GM12878 (cell line): ENCODE results near the gene FLYWCH2. TPM values are rescaled to one million over a fixed set of nuclear protein-coding genes. Genes with fewer than 3 reads are reported as not detected.

Experiments
- ATAC-seq: fragments of 200-7000 bp; cut with Tn5 transposase; 3 replicates; pipeline ENCODE4 v1.9.1; 2020; ENCODE audit warnings: mild to moderate bottlenecking, moderate library complexity
- BruUV-seq: library from RNA; stranded (reverse); fragments of 400-500 nt; replicated peaks from 2 replicates; lab custom pipeline; 2021; lab: Mats Ljungman, UMichigan
- CTCF ChIA-PET: fragments of 300-600 bp; sonication (Branson Sonifier 250); formaldehyde crosslinking; extraction: SDS; loops from one replicate; lab custom pipeline; 2021; ENCODE audit warnings: inconsistent platforms; lab: Yijun Ruan, JAX
- POLR2A ChIA-PET: fragments of 350-600 bp; formaldehyde crosslinking; extraction: SDS; loops from one replicate; lab custom pipeline; 2021; ENCODE audit warnings: inconsistent platforms; lab: Charles Lee
- RAD21 ChIA-PET: fragments of 300-600 bp; sonication (Branson Sonifier 250); formaldehyde crosslinking; loops from one replicate; lab custom pipeline; 2023; ENCODE audit warnings: antibody characterized with exemption; ENCODE audit not compliant: unreplicated experiment; lab: Charles Lee
- SMC1A ChIA-PET: fragments of 300-600 bp; sonication (Branson Sonifier 250); formaldehyde crosslinking; loops from one replicate; lab custom pipeline; 2023; ENCODE audit not compliant: unreplicated experiment, uncharacterized antibody; lab: Charles Lee
- DNase-seq: peaks from one replicate; pipeline ENCODE4 v3.0.0-alpha.2; 2011; ENCODE audit warnings: low read depth, low spot score
- FAIRE-seq: peaks from 3 replicates; lab custom pipeline; 2011; peaks lifted over from hg19 to GRCh38; lab: Jason Lieb, UNC
- H2AFZ ChIP-seq: 2 replicates; pipeline ENCODE4 v1.6.0; 2011; ENCODE audit warnings: low read depth, low read length, control low read depth; ENCODE audit not compliant: control insufficient read depth
- H3K27ac ChIP-seq: 2 replicates; pipeline ENCODE4 v1.5.1; 2011; ENCODE audit warnings: control low read depth; ENCODE audit not compliant: control insufficient read depth, insufficient read depth
- H3K27me3 ChIP-seq, 2 experiments: replicated peaks in 1 of 2; 2 replicates each; pipeline versions ENCODE4 v1.6.0 to v1.6.1; 2011; ENCODE audit warnings: low read length in 1 of 2; ENCODE audit not compliant: control insufficient read depth in 2 of 2, insufficient read depth in 2 of 2
- H3K36me3 ChIP-seq, 2 experiments: 2 replicates each; pipeline ENCODE4 v1.5.1; 2011; ENCODE audit warnings: low read length in 1 of 2; ENCODE audit not compliant: control insufficient read depth in 2 of 2, insufficient read depth in 2 of 2
- H3K4me1 ChIP-seq: 2 replicates; pipeline ENCODE4 v1.6.1; 2011; ENCODE audit warnings: mild to moderate bottlenecking, low read length, moderate library complexity, mixed read lengths; ENCODE audit not compliant: control insufficient read depth, insufficient read depth
- H3K4me2 ChIP-seq: 2 replicates; pipeline ENCODE4 v1.6.0; 2011; ENCODE audit warnings: control low read depth; ENCODE audit not compliant: control insufficient read depth, insufficient read depth
- H3K4me3 ChIP-seq: fragments of 200-600 bp; sonication (generic); 2 replicates; pipeline ENCODE4 v1.5.1; 2016
- H3K79me2 ChIP-seq: 2 replicates; pipeline ENCODE4 v1.6.0; 2011; ENCODE audit warnings: low read length; ENCODE audit not compliant: control insufficient read depth, insufficient read depth
- H3K9ac ChIP-seq: 2 replicates; pipeline ENCODE4 v1.8.0; 2011; ENCODE audit warnings: low read length, control low read depth, mixed read lengths; ENCODE audit not compliant: control insufficient read depth, insufficient read depth
- H3K9me3 ChIP-seq: replicated peaks from 3 replicates; pipeline ENCODE4 v1.5.1; 2011; ENCODE audit warnings: mild to moderate bottlenecking, low read length; ENCODE audit not compliant: control insufficient read depth, insufficient read depth
- H4K20me1 ChIP-seq: 2 replicates; pipeline ENCODE4 v1.6.0; 2011; ENCODE audit not compliant: control insufficient read depth, insufficient read depth
- ASH2L ChIP-seq: fragments of 300-600, 200-600 bp; sonication (generic); IDR thresholded peaks from 2 replicates; pipeline ENCODE4 v1.6.1; 2017; ENCODE audit warnings: low read depth, mild to moderate bottlenecking, borderline replicate concordance
- ATF3 ChIP-seq: IDR thresholded peaks from 2 replicates; pipeline ENCODE4 v1.6.1; 2011; ENCODE audit warnings: low read depth, mild to moderate bottlenecking, low read length, moderate library complexity, borderline replicate concordance; ENCODE audit errors: extremely low read depth
- BRCA1 ChIP-seq: IDR thresholded peaks from 2 replicates; pipeline ENCODE4 v1.6.1; 2011; ENCODE audit warnings: low read depth, low read length, improper control_type of control experiment
- DPF2 ChIP-seq: fragments of 450-650 bp; IDR thresholded peaks from 2 replicates; pipeline ENCODE4 v1.6.1; 2017; ENCODE audit warnings: mild to moderate bottlenecking
- EP300 ChIP-seq, 2 experiments: fragments of 150-350 bp in 1 of 2; IDR thresholded peaks; 2 replicates each; pipeline ENCODE4 v1.6.1; 2011 to 2012; ENCODE audit warnings: low read depth in 2 of 2, low read length in 2 of 2, borderline replicate concordance in 1 of 2, improper control_type of control experiment in 1 of 2, inconsistent platforms in 1 of 2; ENCODE audit not compliant: control insufficient read depth in 1 of 2
- ETV6 ChIP-seq, 2 experiments: fragments of 450-650 bp in 1 of 2; IDR thresholded peaks in 1 of 2; conservative IDR thresholded peaks in 1 of 2; 2 replicates each; pipeline ENCODE4 v1.6.1; 2014; ENCODE audit warnings: antibody characterized with exemption in 1 of 2, borderline replicate concordance in 1 of 2, low read depth in 1 of 2, mild to moderate bottlenecking in 1 of 2, moderate library complexity in 1 of 2
- GABPA ChIP-seq: IDR thresholded peaks from 2 replicates; pipeline ENCODE4 v1.6.1; 2014; ENCODE audit warnings: antibody characterized with exemption, low read depth, mild to moderate bottlenecking, inconsistent platforms
- HCFC1 ChIP-seq: fragments of 150-350 bp; IDR thresholded peaks from 2 replicates; pipeline ENCODE4 v1.6.1; 2014; ENCODE audit warnings: low read length
- MTA2 ChIP-seq: fragments of 450-650 bp; IDR thresholded peaks from 2 replicates; pipeline ENCODE4 v1.6.1; 2016; ENCODE audit warnings: low read depth, mild to moderate bottlenecking, moderate library complexity
- NRF1 ChIP-seq: conservative IDR thresholded peaks from 2 replicates; pipeline ENCODE4 v1.6.1; 2011; ENCODE audit warnings: mild to moderate bottlenecking, low read depth, low read length, improper control_type of control experiment
- POLR2AphosphoS2 ChIP-seq: IDR thresholded peaks from 2 replicates; pipeline ENCODE4 v1.6.1; 2011; ENCODE audit warnings: low read depth, mild to moderate bottlenecking, low read length, improper control_type of control experiment, moderate library complexity
- RAD51 ChIP-seq: fragments of 450-650 bp; IDR thresholded peaks from 2 replicates; pipeline ENCODE4 v1.6.1; 2016; ENCODE audit warnings: moderate library complexity, mild to moderate bottlenecking, inconsistent platforms
- RUNX3 ChIP-seq: IDR thresholded peaks from 2 replicates; pipeline ENCODE4 v1.6.1; 2012; ENCODE audit warnings: low read length, inconsistent platforms
- SP1 ChIP-seq: IDR thresholded peaks from one replicate; pipeline ENCODE4 v1.6.1; 2011; ENCODE audit warnings: low read depth, low read length
- STAT3 ChIP-seq: IDR thresholded peaks from 2 replicates; pipeline ENCODE4 v1.6.1; 2011; ENCODE audit warnings: low read depth, low read length, improper control_type of control experiment
- TBL1XR1 ChIP-seq: IDR thresholded peaks from 2 replicates; pipeline ENCODE4 v1.6.1; 2012; ENCODE audit warnings: low read depth, low read length, improper control_type of control experiment
- WRNIP1 ChIP-seq: IDR thresholded peaks from 2 replicates; pipeline ENCODE4 v1.6.1; 2011; ENCODE audit warnings: low read depth, low read length, improper control_type of control experiment, borderline replicate concordance
- WGBS: methylation state at CpG from one replicate; pipeline ENCODE4 v1.1.6; 2016; ENCODE audit warnings: low lambda C conversion rate; ENCODE audit not compliant: insufficient replicate concordance, insufficient coverage; ENCODE audit errors: missing lambda C conversion rate; 5-methylcytosine and 5-hydroxymethylcytosine counted together
- in situ Hi-C: fragments of 300-500 bp; cut with MboI; formaldehyde crosslinking; loops from 9 replicates; pipeline ENCODE4 v1.14.3; 2018; ENCODE audit warnings: mixed read lengths
- intact Hi-C: fragments of 100-400 bp; cut with micrococcal nuclease; formaldehyde crosslinking; loops from one replicate; pipeline ENCODE4 v1.14.2; 2022; ENCODE audit not compliant: unreplicated experiment
- polyA plus RNA-seq, 11 experiments: library from polyadenylated mRNA; depleted of rRNA in 4 of 11; unstranded in 6 of 11; stranded (reverse) in 5 of 11; fragments of >200 nt; fragmentation: Nextera tagmentation in 4 of 11; fragmentation: Illumina TruSeq in 1 of 11; extraction: Ambion mirVana in 4 of 11; extraction: Trizol in 1 of 11; gene quantifications; 1 replicate in 1 of 11; 2 replicates in 10 of 11; pipeline versions ENCODE4 v1.2.1 to v1.2.3, GENCODE V29; 2011 to 2016; ENCODE audit warnings: inconsistent platforms in 2 of 11, missing spikeins in 2 of 11, low read depth in 1 of 11
- total RNA-seq, 4 experiments: library from RNA; depleted of rRNA in 3 of 4; stranded (reverse); fragments of >200 nt in 3 of 4; fragmentation: Illumina TruSeq in 1 of 4; extraction: Trizol in 1 of 4; gene quantifications; 2 replicates each; pipeline versions ENCODE4 v1.2.1 to v1.2.3, GENCODE V29; 2013 to 2021
- TF ChIP-seq, protein P1 (sequence below): fragments of 450-650 bp; IDR thresholded peaks from 2 replicates; pipeline ENCODE4 v1.6.1; 2017; ENCODE audit warnings: mild to moderate bottlenecking, low read depth, inconsistent platforms; ENCODE audit not compliant: poor library complexity, severe bottlenecking

FLYWCH2 gene
- total and polyA plus RNA-seq, 10 of the 15 experiments (the other 5 are each of a cell fraction or from before 2014, with no cell fraction given) = 0.27 to 43.1 (median 17.7) TPM

DNA sequence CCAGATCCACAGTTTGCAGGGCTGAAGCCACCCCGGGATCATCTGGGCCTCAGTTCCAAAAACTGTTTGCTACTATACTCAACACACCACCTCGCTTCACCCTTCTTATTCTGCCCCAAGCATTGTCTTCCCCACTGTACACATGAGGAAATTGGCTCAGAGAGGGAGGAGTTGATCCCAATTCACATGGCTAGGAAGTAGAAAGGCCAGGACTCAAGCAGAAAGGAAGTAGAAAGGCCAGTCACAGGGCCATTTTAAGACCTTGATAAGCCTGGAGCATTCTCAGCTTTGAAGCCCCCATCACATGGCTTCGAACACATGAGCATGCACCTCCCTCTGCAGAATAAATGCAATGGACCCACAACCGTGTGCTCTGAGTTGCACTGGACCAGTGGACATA is 17.4 kb upstream of the FLYWCH2 start:
- Histone ChIP-seq H3K79me2 (no peaks in the 10 kb centered on the region), H3K36me3 (no peaks in the 10 kb centered on the region), H4K20me1 (no peaks in the 10 kb centered on the region), H3K4me1 (peaks cover 4% of the 10 kb centered on the region), H3K9ac (no peak overlapping the region), H2AFZ (no peak overlapping the region), H3K9me3 (no peaks in the 10 kb centered on the region), H3K4me3 (no peak overlapping the region), H3K27ac (no peak overlapping the region), H3K27me3 (no peaks in the 10 kb centered on the region; a peak in 1 of 4 replicates), H3K4me2 (no peak overlapping the region)
- CTCF ChIA-PET = interaction anchor here (1.5 kb wide), 1 partner anchor 26 kb away, joined by 3 read pairs; no protein-coding TSS in a partner anchor
- ATAC-seq (no peak), DNase-seq (no peak), FAIRE-seq (no peak)
- POLR2A ChIA-PET = interaction anchor here (0.9 kb wide), 1 partner anchor 17 kb away, joined by 3 read pairs; the partner anchor contains the start of gene FLYWCH2
- SMC1A ChIA-PET = interaction anchor here (1.0 kb wide), 1 partner anchor 9 kb away, joined by 3 read pairs; no protein-coding TSS in a partner anchor
- no TSS peak for BruUV-seq
- TF ChIP-seq ATF3 (no peak), GABPA (no peak), NRF1 (no peak), EP300 (IDR thresholded peaks at IDR 0.05; ENCODE audit: borderline replicate concordance in 1 of 2, control insufficient read depth in 1 of 2, low read depth in 2 of 2, low read length in 2 of 2) (no peak), BRCA1 (no peak), ETV6 (conservative IDR thresholded peaks at IDR 0.05 in 1 of 2, IDR thresholded peaks at IDR 0.05 in 1 of 2; ENCODE audit: borderline replicate concordance in 1 of 2, low read depth in 1 of 2) (no peak), SP1 (no peak), MTA2 (no peak), HCFC1 (no peak), RAD51 (no peak), TBL1XR1 (no peak), RUNX3 (no peak), ASH2L (no peak), POLR2AphosphoS2 (no peak), WRNIP1 (no peak), DPF2 (no peak), STAT3 (no peak)
- TF ChIP-seq, protein P1, sequence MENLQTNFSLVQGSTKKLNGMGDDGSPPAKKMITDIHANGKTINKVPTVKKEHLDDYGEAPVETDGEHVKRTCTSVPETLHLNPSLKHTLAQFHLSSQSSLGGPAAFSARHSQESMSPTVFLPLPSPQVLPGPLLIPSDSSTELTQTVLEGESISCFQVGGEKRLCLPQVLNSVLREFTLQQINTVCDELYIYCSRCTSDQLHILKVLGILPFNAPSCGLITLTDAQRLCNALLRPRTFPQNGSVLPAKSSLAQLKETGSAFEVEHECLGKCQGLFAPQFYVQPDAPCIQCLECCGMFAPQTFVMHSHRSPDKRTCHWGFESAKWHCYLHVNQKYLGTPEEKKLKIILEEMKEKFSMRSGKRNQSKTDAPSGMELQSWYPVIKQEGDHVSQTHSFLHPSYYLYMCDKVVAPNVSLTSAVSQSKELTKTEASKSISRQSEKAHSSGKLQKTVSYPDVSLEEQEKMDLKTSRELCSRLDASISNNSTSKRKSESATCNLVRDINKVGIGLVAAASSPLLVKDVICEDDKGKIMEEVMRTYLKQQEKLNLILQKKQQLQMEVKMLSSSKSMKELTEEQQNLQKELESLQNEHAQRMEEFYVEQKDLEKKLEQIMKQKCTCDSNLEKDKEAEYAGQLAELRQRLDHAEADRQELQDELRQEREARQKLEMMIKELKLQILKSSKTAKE = no peak
- RAD21 ChIA-PET = no interaction called here
- in situ Hi-C loops (no loop called here), intact Hi-C loops (loop anchor here (10.0 kb wide), 1 partner anchor 141 kb away; the partner anchor contains the start of gene PRSS27)
- WGBS = 23% methylated on average over 4 of the region's 4 CpGs
